Measurements from ENCODE around the gene GP9.

The GP9 gene

GRCh38 chr3:129057249-129057648 lies 3.3 kb upstream of the GP9 start:
- no peak overlapping the region for H3K4me3 ChIP-seq (ENCODE audit: low read depth, low read length)
- ChIA-PET CTCF (interaction anchor here (1.4 to 6.7 kb wide), 2 partner anchors 11 to 188 kb away, joined by 4 to 112 read pairs; no protein-coding TSS in a partner anchor), POLR2A (no interaction called here)
- no peak for TF ChIP-seq CTCF (IDR thresholded peaks at IDR 0.05; ENCODE audit: insufficient read depth, low read length, missing control alignments)
- no peak for DNase-seq (ENCODE audit: low read depth, low spot score)

DNA sequence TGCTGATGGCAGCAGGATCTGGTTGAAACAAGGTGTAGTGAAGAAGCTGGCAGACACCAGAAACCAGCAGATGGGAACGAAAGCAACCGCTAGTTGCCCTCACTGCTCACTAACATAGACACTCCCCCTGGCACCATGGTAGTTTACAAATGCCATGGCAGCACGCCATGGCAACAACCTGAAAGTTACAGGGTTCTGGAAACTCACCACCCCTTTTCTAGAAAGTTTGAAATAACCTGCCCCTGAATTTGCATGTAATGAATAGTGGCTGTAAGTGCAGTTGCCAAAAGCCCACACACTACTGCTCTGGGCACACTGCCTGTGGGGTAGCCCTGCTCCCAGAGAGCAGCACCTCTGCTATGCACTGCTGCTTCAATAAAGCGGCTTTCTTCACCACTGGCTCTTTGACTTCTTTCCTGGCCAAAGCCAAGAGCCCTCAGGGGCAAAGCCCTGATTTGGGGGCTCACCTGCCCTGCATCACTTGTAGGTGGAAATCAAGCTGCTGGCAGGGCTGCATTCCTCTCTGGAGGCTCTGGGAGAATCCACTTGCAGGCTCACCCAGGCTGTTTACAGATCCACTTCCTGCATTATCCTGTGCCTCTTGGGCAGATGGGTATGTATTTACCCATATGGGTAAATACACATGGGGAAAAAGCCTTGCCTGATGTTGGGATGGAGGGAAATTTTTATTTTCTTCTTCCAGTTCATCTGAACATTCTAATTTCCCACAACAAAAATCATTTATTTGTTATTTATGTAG lies 2.0 kb upstream of the GP9 start:
- ChIA-PET CTCF (no interaction called here), POLR2A (no interaction called here)
- H3K4me3 ChIP-seq (ENCODE audit: low read depth, low read length), result no peak overlapping the region
- DNase-seq (ENCODE audit: low read depth, low spot score), result no peak
- TF ChIP-seq CTCF (IDR thresholded peaks at IDR 0.05; ENCODE audit: insufficient read depth, low read length, missing control alignments), result no peak

DNA sequence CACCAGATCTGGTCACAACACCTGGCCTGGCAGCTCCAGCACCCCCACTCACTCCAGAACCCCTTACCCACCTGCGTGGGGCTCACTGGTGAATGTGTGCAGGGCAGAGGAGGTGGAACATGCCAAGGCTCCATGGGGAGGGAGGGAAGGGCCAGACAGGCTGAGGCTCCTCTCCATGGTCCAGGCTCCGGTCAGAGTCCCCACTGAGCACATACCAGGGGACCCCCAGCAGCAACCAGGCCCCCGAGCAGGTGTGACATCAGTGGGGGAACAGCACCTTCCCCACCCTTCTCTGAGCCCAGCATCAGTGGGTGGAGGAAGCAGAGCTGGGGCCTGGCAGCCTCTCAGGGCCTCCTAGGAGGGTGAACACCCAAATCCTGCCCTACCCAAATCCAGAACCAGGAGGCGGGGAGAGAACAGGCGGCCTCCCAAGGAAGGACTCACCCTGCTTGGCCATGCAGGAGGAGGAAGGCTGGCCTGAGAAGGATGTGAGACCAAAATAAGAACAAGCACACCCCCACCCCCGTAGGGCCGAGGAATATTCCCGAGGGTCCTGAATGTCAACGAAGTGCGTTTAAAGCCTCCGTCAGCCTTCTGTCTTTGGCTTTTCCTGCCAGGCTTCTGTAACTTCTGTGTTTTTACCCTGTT lies 1.1 kb upstream of the GP9 start:
- DNase-seq (ENCODE audit: low read depth, low spot score), result no peak
- TF ChIP-seq CTCF (IDR thresholded peaks at IDR 0.05; ENCODE audit: insufficient read depth, low read length, missing control alignments), result no peak
- POLR2A ChIA-PET, result no interaction called here
- CTCF ChIA-PET, result interaction anchor here (0.8 to 1.3 kb wide), 3 partner anchors 9 to 89 kb away, joined by 3 to 4 read pairs (median 3); no protein-coding TSS in a partner anchor
- H3K4me3 ChIP-seq (ENCODE audit: low read depth, low read length), result no peak overlapping the region

- ChIA-PET POLR2A (no interaction called here), CTCF (interaction anchor here (1.0 to 3.8 kb wide), 2 partner anchors 9 to 182 kb away, joined by 3 to 27 read pairs; no protein-coding TSS in a partner anchor)
- no peak overlapping the region for H3K4me3 ChIP-seq (ENCODE audit: low read depth, low read length)
- no peak for TF ChIP-seq CTCF (IDR thresholded peaks at IDR 0.05; ENCODE audit: insufficient read depth, low read length, missing control alignments)
- DNase-seq (ENCODE audit: low read depth, low spot score), result no peak
These were observed 676 bp downstream of the GP9 start for GRCh38 chr3:129061023-129061887.

- CTCF ChIA-PET, result interaction anchor here (3.8 kb wide), 1 partner anchor 10 kb away, joined by 27 read pairs; no protein-coding TSS in a partner anchor
- no peak for TF ChIP-seq CTCF (IDR thresholded peaks at IDR 0.05; ENCODE audit: insufficient read depth, low read length, missing control alignments)
- H3K4me3 ChIP-seq (ENCODE audit: low read depth, low read length), result no peak overlapping the region
- POLR2A ChIA-PET, result no interaction called here
- no peak for DNase-seq (ENCODE audit: low read depth, low spot score)
These were observed 1.6 kb downstream of the GP9 start for GRCh38 chr3:129061888-129062834.

Data from AG04449 (cell line).